Measurements from ENCODE around the gene VIPR1.

The VIPR1 gene

DNA sequence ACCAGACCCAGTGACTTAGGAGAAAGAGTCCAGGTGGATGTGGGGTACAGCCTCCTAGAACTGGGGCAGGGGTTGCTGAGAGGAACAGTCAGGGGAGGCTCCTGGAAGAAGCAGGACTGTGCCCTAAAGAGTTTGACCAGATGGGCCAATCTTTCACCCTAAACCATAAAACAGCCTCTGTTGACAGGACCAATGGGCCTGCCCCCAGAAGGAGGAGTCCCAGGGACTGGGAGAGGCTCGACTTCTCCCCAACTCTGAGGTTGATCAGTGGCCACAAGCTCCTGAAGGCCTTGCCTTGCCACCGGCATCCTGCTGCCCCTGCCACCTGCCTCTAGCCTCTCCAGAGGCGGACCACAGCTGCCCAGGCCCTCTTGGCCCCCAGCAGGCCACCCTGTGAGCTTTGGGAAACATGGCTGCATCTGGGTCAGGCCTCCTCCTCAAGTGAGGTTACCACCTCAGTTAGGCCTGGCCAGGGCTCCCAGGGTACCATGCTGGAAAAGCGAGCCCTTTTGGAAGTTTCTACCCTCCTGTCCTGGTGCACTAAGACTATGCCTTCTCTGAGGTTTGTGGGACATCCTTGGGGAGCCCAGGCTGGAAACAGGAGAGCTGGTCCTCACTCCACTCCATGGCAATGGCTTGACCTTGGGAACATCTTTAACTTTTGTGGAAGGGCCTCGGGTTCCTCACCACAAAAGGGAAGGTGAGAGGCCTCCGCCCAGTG is 2.8 kb downstream of the VIPR1 start:
- no peak overlapping the region for H3K4me3 ChIP-seq (ENCODE audit: low read length)
- peaks cover 6% of the 10 kb centered on the region for H3K4me1 ChIP-seq (ENCODE audit: control insufficient read depth, low read depth, low read length)
- no peaks in the 10 kb centered on the region for H3K9me3 ChIP-seq (ENCODE audit: control insufficient read depth, low read depth, low read length)
- no peak overlapping the region for H3K9ac ChIP-seq (ENCODE audit: low read length)
- H3K27me3 ChIP-seq (ENCODE audit: control insufficient read depth, insufficient read depth, low read length) = peaks cover 29% of the 10 kb centered on the region
- no peaks in the 10 kb centered on the region for H3K36me3 ChIP-seq (ENCODE audit: control insufficient read depth, low read depth, low read length)
- no peak overlapping the region for H3K27ac ChIP-seq (ENCODE audit: low read length)

GRCh38 chr3:42505849-42506410 is 3.5 kb downstream of the VIPR1 start:
- no peaks in the 10 kb centered on the region for H3K36me3 ChIP-seq (ENCODE audit: control insufficient read depth, low read depth, low read length)
- no peaks in the 10 kb centered on the region for H3K9me3 ChIP-seq (ENCODE audit: control insufficient read depth, low read depth, low read length)
- H3K27me3 ChIP-seq (ENCODE audit: control insufficient read depth, insufficient read depth, low read length) = peaks cover 23% of the 10 kb centered on the region
- H3K27ac ChIP-seq (ENCODE audit: low read length) = no peak overlapping the region
- peaks cover 6% of the 10 kb centered on the region for H3K4me1 ChIP-seq (ENCODE audit: control insufficient read depth, low read depth, low read length)
- H3K4me3 ChIP-seq (ENCODE audit: low read length) = no peak overlapping the region
- H3K9ac ChIP-seq (ENCODE audit: low read length) = no peak overlapping the region

GRCh38 chr3:42507252-42507651 is 4.8 kb downstream of the VIPR1 start:
- no peak overlapping the region for H3K9ac ChIP-seq (ENCODE audit: low read length)
- peaks cover 6% of the 10 kb centered on the region for H3K4me1 ChIP-seq (ENCODE audit: control insufficient read depth, low read depth, low read length)
- H3K36me3 ChIP-seq (ENCODE audit: control insufficient read depth, low read depth, low read length) = no peaks in the 10 kb centered on the region
- peaks cover 10% of the 10 kb centered on the region for H3K27me3 ChIP-seq (ENCODE audit: control insufficient read depth, insufficient read depth, low read length)
- no peaks in the 10 kb centered on the region for H3K9me3 ChIP-seq (ENCODE audit: control insufficient read depth, low read depth, low read length)
- no peak overlapping the region for H3K4me3 ChIP-seq (ENCODE audit: low read length)
- H3K27ac ChIP-seq (ENCODE audit: low read length) = no peak overlapping the region

DNA sequence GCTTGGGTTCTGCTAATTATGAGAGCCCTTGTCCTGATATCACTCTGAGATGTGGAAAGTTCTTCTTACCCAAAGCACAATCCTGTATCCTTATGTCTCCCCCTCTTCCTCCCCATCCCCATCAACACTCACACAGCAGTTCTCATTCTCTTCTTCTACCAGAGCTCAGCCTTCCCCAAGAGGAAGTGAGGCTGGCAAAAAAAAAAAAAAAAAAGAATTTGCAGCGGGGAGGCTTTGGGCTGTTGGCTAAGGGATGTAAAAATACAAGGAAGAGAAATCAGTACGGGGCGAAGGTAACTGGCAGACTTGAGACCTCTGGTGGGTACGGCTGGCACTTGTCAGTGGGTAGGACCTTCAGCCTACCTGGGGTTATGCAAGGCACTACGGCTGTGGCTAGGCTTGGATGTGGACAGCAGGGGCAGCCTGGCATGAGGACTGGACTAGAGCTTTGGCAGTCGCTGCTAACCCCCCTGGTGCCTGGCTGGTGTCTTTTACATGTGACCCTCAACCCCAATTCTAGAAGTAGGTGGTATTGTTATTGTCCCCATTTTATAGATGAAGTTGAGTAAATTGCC is 5.4 kb downstream of the VIPR1 start:
- H3K9me3 ChIP-seq (ENCODE audit: control insufficient read depth, low read depth, low read length) = no peaks in the 10 kb centered on the region
- no peak overlapping the region for H3K9ac ChIP-seq (ENCODE audit: low read length)
- no peak overlapping the region for H3K27ac ChIP-seq (ENCODE audit: low read length)
- H3K4me3 ChIP-seq (ENCODE audit: low read length) = no peak overlapping the region
- no peaks in the 10 kb centered on the region for H3K36me3 ChIP-seq (ENCODE audit: control insufficient read depth, low read depth, low read length)
- H3K4me1 ChIP-seq (ENCODE audit: control insufficient read depth, low read depth, low read length) = peaks cover 6% of the 10 kb centered on the region
- H3K27me3 ChIP-seq (ENCODE audit: control insufficient read depth, insufficient read depth, low read length) = peaks cover 8% of the 10 kb centered on the region

DNA sequence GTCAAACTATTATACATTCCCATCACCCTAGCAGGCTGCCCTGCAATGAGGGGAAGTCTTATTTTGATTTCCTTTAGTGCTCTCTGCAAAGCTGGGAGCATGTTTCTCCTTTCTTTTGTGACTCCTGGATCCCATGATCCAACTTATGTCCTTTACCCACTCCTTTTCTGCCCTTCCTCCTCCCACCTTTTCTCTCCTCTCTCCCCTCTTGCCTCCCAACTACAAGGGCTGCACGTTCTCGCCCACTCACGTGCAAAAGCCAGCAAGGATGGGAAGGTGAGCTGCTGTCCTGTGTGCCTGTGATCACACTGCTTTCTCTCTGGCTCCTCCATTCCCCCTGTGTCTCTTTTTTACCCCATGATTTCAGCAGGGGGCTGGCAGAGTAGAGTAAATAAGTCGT is 6.1 kb downstream of the VIPR1 start:
- no peak overlapping the region for H3K9ac ChIP-seq (ENCODE audit: low read length)
- H3K9me3 ChIP-seq (ENCODE audit: control insufficient read depth, low read depth, low read length) = no peaks in the 10 kb centered on the region
- H3K27me3 ChIP-seq (ENCODE audit: control insufficient read depth, insufficient read depth, low read length) = peaks cover under 1% of the 10 kb centered on the region
- H3K27ac ChIP-seq (ENCODE audit: low read length) = no peak overlapping the region
- no peak overlapping the region for H3K4me3 ChIP-seq (ENCODE audit: low read length)
- H3K36me3 ChIP-seq (ENCODE audit: control insufficient read depth, low read depth, low read length) = no peaks in the 10 kb centered on the region
- H3K4me1 ChIP-seq (ENCODE audit: control insufficient read depth, low read depth, low read length) = peaks cover 6% of the 10 kb centered on the region

DNA sequence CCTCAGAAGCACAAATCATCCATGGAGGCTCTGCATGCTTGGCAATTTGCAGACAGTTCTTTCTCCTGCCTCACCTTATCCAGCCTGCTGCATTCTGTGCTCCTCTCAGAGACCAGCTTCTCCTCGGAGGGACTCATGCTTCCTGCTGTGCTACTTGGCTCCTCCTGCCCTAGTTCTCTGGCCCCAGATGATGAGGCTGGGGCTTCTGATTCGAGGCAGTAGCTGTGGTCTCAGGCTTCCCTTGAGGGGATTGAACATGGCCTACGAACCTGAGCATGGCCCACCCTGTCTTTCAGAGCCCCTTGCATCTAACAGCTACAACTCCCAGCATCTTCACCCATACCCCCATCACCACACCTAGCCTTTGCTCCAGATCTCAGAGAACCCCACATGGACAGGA is 6.7 kb downstream of the VIPR1 start:
- Histone ChIP-seq H3K9me3 (ENCODE audit: control insufficient read depth, low read depth, low read length) (no peaks in the 10 kb centered on the region), H3K27me3 (ENCODE audit: control insufficient read depth, insufficient read depth, low read length) (no peaks in the 10 kb centered on the region), H3K4me1 (ENCODE audit: control insufficient read depth, low read depth, low read length) (peaks cover 6% of the 10 kb centered on the region), H3K4me3 (ENCODE audit: low read length) (no peak overlapping the region), H3K36me3 (ENCODE audit: control insufficient read depth, low read depth, low read length) (no peaks in the 10 kb centered on the region), H3K27ac (ENCODE audit: low read length) (no peak overlapping the region), H3K9ac (ENCODE audit: low read length) (no peak overlapping the region)

DNA sequence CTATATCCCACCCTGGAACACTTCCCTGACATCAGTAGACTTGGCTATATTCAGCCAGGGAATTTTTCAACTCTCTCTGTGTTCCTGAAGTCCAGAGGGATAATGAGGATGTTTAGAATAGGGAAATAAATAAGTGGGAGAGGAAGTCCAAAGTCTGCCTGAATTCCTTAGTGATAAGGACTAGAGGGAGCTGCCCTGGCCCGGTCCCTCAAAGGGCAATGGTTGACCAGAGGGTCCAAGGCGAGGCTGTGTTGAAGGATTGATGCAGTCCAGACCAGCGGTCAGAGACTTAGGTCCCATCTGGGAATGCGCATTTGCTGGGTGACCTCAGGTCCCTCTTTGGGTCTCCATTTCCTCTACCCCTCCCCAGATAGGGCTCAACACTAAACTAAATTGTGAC is 7.9 kb downstream of the VIPR1 start:
- Histone ChIP-seq H3K27me3 (ENCODE audit: control insufficient read depth, insufficient read depth, low read length) (no peaks in the 10 kb centered on the region), H3K9me3 (ENCODE audit: control insufficient read depth, low read depth, low read length) (no peaks in the 10 kb centered on the region), H3K4me3 (ENCODE audit: low read length) (no peak overlapping the region), H3K9ac (ENCODE audit: low read length) (no peak overlapping the region), H3K4me1 (ENCODE audit: control insufficient read depth, low read depth, low read length) (peaks cover 6% of the 10 kb centered on the region), H3K36me3 (ENCODE audit: control insufficient read depth, low read depth, low read length) (no peaks in the 10 kb centered on the region), H3K27ac (ENCODE audit: low read length) (no peak overlapping the region)

DNA sequence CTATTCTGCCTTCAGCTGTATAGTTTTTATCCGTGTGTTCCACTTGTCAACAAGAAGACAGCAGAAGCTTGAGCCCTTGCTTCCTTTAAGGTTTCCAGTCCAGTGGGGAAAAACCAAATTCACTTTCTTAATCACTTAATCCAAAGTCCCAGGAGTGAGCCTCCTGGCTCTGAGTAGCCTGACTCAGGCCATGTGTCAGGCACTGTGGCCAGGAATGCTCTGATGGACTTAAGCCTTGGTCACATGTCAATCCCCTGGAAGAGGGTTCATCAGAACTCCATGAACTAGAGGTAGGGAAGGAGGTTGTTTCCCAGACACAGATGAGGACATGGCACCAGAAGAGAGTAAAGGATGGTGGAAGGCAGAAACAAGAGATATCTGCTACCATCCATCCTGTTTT is 8.8 kb downstream of the VIPR1 start:
- Histone ChIP-seq H3K4me3 (ENCODE audit: low read length) (no peak overlapping the region), H3K27ac (ENCODE audit: low read length) (no peak overlapping the region), H3K9ac (ENCODE audit: low read length) (no peak overlapping the region), H3K4me1 (ENCODE audit: control insufficient read depth, low read depth, low read length) (peaks cover 6% of the 10 kb centered on the region), H3K9me3 (ENCODE audit: control insufficient read depth, low read depth, low read length) (no peaks in the 10 kb centered on the region), H3K27me3 (ENCODE audit: control insufficient read depth, insufficient read depth, low read length) (no peaks in the 10 kb centered on the region), H3K36me3 (ENCODE audit: control insufficient read depth, low read depth, low read length) (no peaks in the 10 kb centered on the region)

DNA sequence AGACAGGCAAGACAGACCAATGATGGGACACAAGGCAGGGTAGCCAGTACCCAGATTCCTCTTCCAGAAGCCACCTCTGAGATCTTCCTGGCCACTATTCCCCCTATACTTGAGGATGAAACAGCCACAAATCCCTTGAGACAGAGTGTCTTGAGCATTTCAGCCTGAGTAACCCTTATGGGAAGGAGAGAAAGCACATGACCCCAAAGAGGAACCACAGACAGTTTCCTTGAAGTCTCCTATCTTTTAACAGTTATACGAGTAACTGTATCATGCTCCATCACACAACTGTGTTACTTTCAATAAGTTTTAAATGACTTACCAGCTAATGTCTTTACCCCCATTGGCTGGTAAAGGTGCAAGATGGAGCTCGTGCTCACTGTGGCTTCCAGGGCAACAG is 9.3 kb downstream of the VIPR1 start:
- Histone ChIP-seq H3K4me3 (ENCODE audit: low read length) (no peak overlapping the region), H3K27me3 (ENCODE audit: control insufficient read depth, insufficient read depth, low read length) (no peaks in the 10 kb centered on the region), H3K9ac (ENCODE audit: low read length) (no peak overlapping the region), H3K4me1 (ENCODE audit: control insufficient read depth, low read depth, low read length) (peaks cover 6% of the 10 kb centered on the region), H3K9me3 (ENCODE audit: control insufficient read depth, low read depth, low read length) (no peaks in the 10 kb centered on the region), H3K27ac (ENCODE audit: low read length) (no peak overlapping the region), H3K36me3 (ENCODE audit: control insufficient read depth, low read depth, low read length) (no peaks in the 10 kb centered on the region)

GRCh38 chr3:42513121-42513520 is 10.7 kb downstream of the VIPR1 start:
- Histone ChIP-seq H3K4me3 (ENCODE audit: low read length) (no peak overlapping the region), H3K9ac (ENCODE audit: low read length) (no peak overlapping the region), H3K36me3 (ENCODE audit: control insufficient read depth, low read depth, low read length) (no peaks in the 10 kb centered on the region), H3K27ac (ENCODE audit: low read length) (no peak overlapping the region), H3K9me3 (ENCODE audit: control insufficient read depth, low read depth, low read length) (no peaks in the 10 kb centered on the region), H3K4me1 (ENCODE audit: control insufficient read depth, low read depth, low read length) (no peaks in the 10 kb centered on the region), H3K27me3 (ENCODE audit: control insufficient read depth, insufficient read depth, low read length) (no peaks in the 10 kb centered on the region)

DNA sequence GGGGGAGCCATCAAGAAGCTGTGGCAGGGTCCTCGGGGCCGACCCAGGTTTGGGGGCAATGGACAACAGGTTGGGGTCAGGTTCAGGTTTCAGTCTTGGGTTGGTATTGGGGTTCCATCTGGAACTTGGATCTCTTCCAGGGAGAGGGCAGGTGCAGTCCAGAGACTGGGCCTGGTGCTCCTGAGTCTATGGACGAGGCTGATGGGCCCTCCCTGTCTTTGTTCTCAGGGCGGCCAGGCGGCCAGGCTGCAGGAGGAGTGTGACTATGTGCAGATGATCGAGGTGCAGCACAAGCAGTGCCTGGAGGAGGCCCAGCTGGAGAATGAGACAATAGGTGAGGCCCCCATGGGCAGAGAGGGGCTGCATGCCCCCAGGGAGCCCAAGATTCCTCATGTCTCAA is 11.1 kb downstream of the VIPR1 start:
- no peaks in the 10 kb centered on the region for H3K4me1 ChIP-seq (ENCODE audit: control insufficient read depth, low read depth, low read length)
- no peaks in the 10 kb centered on the region for H3K36me3 ChIP-seq (ENCODE audit: control insufficient read depth, low read depth, low read length)
- no peaks in the 10 kb centered on the region for H3K9me3 ChIP-seq (ENCODE audit: control insufficient read depth, low read depth, low read length)
- no peak overlapping the region for H3K4me3 ChIP-seq (ENCODE audit: low read length)
- no peaks in the 10 kb centered on the region for H3K27me3 ChIP-seq (ENCODE audit: control insufficient read depth, insufficient read depth, low read length)
- no peak overlapping the region for H3K27ac ChIP-seq (ENCODE audit: low read length)
- H3K9ac ChIP-seq (ENCODE audit: low read length) = no peak overlapping the region

GRCh38 chr3:42514876-42515275 is 12.4 kb downstream of the VIPR1 start:
- no peaks in the 10 kb centered on the region for H3K9me3 ChIP-seq (ENCODE audit: control insufficient read depth, low read depth, low read length)
- no peaks in the 10 kb centered on the region for H3K27me3 ChIP-seq (ENCODE audit: control insufficient read depth, insufficient read depth, low read length)
- no peaks in the 10 kb centered on the region for H3K36me3 ChIP-seq (ENCODE audit: control insufficient read depth, low read depth, low read length)
- H3K9ac ChIP-seq (ENCODE audit: low read length) = no peak overlapping the region
- no peak overlapping the region for H3K4me3 ChIP-seq (ENCODE audit: low read length)
- no peak overlapping the region for H3K27ac ChIP-seq (ENCODE audit: low read length)
- H3K4me1 ChIP-seq (ENCODE audit: control insufficient read depth, low read depth, low read length) = no peaks in the 10 kb centered on the region

All from iPS-18a (cell line).